ENCODE data around the gene TAS2R38. TPM values are rescaled to one million over a fixed set of nuclear protein-coding genes. Genes with fewer than 3 reads are reported as not detected.

Gene TAS2R38
- total RNA-seq, 2 donors from 2014 or later: not detected

DNA sequence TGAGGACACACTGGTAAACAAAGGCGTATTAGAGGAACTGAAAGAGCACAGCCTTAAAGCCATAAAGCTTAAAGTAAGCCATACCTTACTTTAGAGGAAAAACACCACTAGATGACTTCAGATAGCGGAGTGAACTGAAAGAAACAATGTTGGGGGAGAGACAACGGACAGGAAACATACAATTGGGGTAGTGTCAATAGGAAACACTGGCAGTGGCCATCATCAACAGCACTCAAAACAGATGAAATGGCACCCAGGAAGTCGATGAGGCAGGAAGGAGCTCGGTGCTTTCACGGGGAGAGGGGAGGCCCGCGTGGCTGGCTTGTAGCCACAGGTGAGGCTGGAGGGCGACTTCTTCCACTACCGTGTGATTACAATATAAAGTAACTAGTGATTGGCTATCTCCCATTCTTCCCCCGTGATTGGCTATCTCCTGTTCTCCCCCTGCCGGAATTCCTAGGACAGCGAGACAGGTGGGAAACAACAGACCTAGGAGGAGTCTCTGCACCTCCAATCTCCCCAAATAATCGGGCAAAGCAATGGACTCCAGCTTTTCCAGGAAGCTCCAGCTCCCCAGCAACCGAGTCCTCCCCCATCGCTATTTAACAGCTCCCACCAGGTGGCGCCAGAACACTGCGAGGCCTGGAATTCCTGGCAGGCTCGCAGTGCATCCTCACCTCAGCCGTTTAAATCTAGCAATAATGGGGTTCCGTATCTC, 2.4 kb upstream of the TAS2R38 start:
- Histone ChIP-seq H3K36me3 (ENCODE audit: control insufficient read depth, insufficient read depth, low read length) (no peaks in the 10 kb centered on the region), H3K9ac (ENCODE audit: extremely low read depth, low read length, poor library complexity, severe bottlenecking) (no peak overlapping the region), H3K27me3 (ENCODE audit: control insufficient read depth, insufficient read depth, low read length, poor library complexity, severe bottlenecking) (no peaks in the 10 kb centered on the region), H3K27ac (ENCODE audit: low read depth, low read length) (no peak overlapping the region), H3K9me3 (ENCODE audit: control insufficient read depth, low read length) (no peaks in the 10 kb centered on the region), H3K4me3 (ENCODE audit: low read length) (peak overlapping the region; percentile 42), H3K4me1 (ENCODE audit: control insufficient read depth, insufficient read depth, low read length) (no peaks in the 10 kb centered on the region)
- Mint-ChIP-seq H3K4me3 (peak overlapping the region; percentile 46), H3K36me3 (ENCODE audit: low read depth) (no peaks in the 10 kb centered on the region), H3K4me1 (peaks cover 12% of the 10 kb centered on the region), H3K27me3 (ENCODE audit: insufficient read depth) (peaks cover 2% of the 10 kb centered on the region), H3K27ac (peak overlapping the region; percentile 65), H3K9me3 (peaks cover 4% of the 10 kb centered on the region)
- TF ChIP-seq, protein P1, sequence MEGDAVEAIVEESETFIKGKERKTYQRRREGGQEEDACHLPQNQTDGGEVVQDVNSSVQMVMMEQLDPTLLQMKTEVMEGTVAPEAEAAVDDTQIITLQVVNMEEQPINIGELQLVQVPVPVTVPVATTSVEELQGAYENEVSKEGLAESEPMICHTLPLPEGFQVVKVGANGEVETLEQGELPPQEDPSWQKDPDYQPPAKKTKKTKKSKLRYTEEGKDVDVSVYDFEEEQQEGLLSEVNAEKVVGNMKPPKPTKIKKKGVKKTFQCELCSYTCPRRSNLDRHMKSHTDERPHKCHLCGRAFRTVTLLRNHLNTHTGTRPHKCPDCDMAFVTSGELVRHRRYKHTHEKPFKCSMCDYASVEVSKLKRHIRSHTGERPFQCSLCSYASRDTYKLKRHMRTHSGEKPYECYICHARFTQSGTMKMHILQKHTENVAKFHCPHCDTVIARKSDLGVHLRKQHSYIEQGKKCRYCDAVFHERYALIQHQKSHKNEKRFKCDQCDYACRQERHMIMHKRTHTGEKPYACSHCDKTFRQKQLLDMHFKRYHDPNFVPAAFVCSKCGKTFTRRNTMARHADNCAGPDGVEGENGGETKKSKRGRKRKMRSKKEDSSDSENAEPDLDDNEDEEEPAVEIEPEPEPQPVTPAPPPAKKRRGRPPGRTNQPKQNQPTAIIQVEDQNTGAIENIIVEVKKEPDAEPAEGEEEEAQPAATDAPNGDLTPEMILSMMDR (conservative IDR thresholded peaks at IDR 0.05): peak; percentile 99
- WGBS, 2 experiments (ENCODE audit: insufficient coverage in 1 of 2, insufficient read length in 1 of 2): 32 to 49% methylated on average over 3 to 21 of the region's 21 CpGs
- DNase-seq: peak; percentile 97

DNA sequence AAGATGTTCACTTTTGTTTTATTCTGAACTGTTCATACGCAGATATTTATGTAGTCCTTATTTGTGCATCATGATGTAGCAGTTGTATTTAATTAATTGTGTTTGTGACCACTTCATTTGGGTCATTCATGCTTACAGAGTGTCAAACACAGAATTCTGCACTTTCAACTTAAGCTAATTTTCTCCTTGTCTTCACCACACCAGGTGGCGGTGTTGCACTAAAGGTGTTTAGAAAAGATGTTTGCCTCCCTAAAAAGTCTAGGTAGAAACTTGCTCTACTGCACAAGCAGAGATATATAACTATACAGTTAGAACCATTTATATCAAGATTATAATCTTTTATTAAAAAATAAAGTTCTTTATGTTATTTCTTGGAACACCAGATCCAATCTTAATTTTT, 1.3 kb upstream of the TAS2R38 start:
- Histone ChIP-seq H3K27ac (ENCODE audit: low read depth, low read length) (no peak overlapping the region), H3K36me3 (ENCODE audit: control insufficient read depth, insufficient read depth, low read length) (no peaks in the 10 kb centered on the region), H3K9me3 (ENCODE audit: control insufficient read depth, low read length) (no peaks in the 10 kb centered on the region), H3K4me1 (ENCODE audit: control insufficient read depth, insufficient read depth, low read length) (no peaks in the 10 kb centered on the region), H3K4me3 (ENCODE audit: low read length) (no peak overlapping the region), H3K27me3 (ENCODE audit: control insufficient read depth, insufficient read depth, low read length, poor library complexity, severe bottlenecking) (no peaks in the 10 kb centered on the region), H3K9ac (ENCODE audit: extremely low read depth, low read length, poor library complexity, severe bottlenecking) (no peak overlapping the region)
- H3K27ac Mint-ChIP-seq: no peak overlapping the region
- DNase-seq: peak; percentile 72
- H3K9me3 Mint-ChIP-seq: peaks cover 4% of the 10 kb centered on the region
- H3K36me3 Mint-ChIP-seq (ENCODE audit: low read depth): no peaks in the 10 kb centered on the region
- TF ChIP-seq, protein P1 (conservative IDR thresholded peaks at IDR 0.05): peak; percentile 82
- no peak overlapping the region for H3K4me3 Mint-ChIP-seq
- WGBS, 2 experiments (ENCODE audit: insufficient coverage in 1 of 2, insufficient read length in 1 of 2): 57% methylated on average over 2 of the region's 2 CpGs; no CpG with 5 or more reads in 1 of the 2 experiments
- peaks cover 12% of the 10 kb centered on the region for H3K4me1 Mint-ChIP-seq
- H3K27me3 Mint-ChIP-seq (ENCODE audit: insufficient read depth): peaks cover 2% of the 10 kb centered on the region

DNA sequence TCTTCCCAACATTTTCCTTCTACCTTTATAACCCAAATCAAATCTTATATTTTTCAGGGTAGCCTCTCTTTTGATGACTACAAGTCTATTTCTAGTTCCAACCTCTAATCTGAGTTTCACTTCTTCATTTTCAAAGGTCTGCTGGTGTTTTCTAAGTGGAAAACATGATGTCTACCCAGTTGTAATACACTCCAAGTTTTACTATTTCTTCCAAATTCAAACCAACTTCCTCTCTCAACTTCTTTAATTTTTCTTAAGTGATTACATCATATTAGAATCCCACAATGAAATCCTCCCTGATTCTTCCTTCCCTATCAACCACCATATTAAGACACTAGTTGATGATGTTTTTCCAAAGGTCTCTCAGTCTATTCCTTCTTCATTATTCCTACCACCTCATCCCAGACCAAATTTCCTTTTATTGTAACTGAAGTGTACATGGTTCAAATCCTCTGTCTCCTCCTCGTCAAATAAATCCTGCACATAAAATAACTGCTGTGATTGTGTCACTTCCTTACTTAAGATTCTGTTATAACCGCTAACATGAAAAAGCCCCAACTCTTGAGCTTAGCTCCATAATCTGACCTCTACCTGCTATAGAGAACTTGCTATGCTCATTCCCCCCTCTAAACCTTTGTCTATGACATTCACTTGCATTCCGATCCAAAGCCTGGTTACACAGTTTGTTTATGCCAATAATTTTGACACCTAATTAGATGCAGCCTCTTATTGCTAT, 12.7 kb downstream of the TAS2R38 start:
- H3K36me3 Mint-ChIP-seq (ENCODE audit: low read depth): no peaks in the 10 kb centered on the region
- Histone ChIP-seq H3K4me3 (ENCODE audit: low read length) (no peak overlapping the region), H3K36me3 (ENCODE audit: control insufficient read depth, insufficient read depth, low read length) (no peaks in the 10 kb centered on the region), H3K9ac (ENCODE audit: extremely low read depth, low read length, poor library complexity, severe bottlenecking) (no peak overlapping the region), H3K9me3 (ENCODE audit: control insufficient read depth, low read length) (no peaks in the 10 kb centered on the region), H3K27ac (ENCODE audit: low read depth, low read length) (no peak overlapping the region), H3K27me3 (ENCODE audit: control insufficient read depth, insufficient read depth, low read length, poor library complexity, severe bottlenecking) (no peaks in the 10 kb centered on the region), H3K4me1 (ENCODE audit: control insufficient read depth, insufficient read depth, low read length) (no peaks in the 10 kb centered on the region)
- H3K4me1 Mint-ChIP-seq: no peaks in the 10 kb centered on the region
- H3K27me3 Mint-ChIP-seq (ENCODE audit: insufficient read depth): no peaks in the 10 kb centered on the region
- DNase-seq: no peak
- H3K9me3 Mint-ChIP-seq: peaks cover 6% of the 10 kb centered on the region
- no peak overlapping the region for H3K27ac Mint-ChIP-seq
- H3K4me3 Mint-ChIP-seq: no peak overlapping the region
- TF ChIP-seq, protein P1 (conservative IDR thresholded peaks at IDR 0.05): no peak
- WGBS, 2 experiments (ENCODE audit: insufficient coverage in 1 of 2, insufficient read length in 1 of 2): 91 to 100% methylated on average over 3 of the region's 3 CpGs
